ENCODE measurements around the gene UNC79.

UNC79 gene

DNA sequence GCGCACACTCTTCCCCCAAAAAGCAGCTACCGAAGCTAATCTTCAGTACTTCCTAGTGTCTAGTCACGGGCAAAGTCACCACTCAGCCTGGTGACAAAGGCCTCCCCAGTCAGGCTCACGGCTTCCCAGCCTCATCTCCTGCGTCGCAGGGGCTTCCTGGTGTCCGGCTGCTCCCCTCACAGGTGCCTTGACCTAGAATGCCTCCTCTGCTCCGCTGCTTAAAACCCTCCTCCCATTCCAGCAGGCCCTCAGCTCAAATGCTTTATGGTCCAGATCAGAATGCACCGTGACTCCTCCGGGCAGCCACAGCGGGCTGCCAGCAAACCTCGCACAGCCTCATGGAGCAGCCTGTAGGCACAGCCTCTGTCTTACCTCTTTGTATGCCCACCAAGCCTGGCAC is 304.5 kb downstream of the UNC79 start:
- TF ChIP-seq, protein P1, sequence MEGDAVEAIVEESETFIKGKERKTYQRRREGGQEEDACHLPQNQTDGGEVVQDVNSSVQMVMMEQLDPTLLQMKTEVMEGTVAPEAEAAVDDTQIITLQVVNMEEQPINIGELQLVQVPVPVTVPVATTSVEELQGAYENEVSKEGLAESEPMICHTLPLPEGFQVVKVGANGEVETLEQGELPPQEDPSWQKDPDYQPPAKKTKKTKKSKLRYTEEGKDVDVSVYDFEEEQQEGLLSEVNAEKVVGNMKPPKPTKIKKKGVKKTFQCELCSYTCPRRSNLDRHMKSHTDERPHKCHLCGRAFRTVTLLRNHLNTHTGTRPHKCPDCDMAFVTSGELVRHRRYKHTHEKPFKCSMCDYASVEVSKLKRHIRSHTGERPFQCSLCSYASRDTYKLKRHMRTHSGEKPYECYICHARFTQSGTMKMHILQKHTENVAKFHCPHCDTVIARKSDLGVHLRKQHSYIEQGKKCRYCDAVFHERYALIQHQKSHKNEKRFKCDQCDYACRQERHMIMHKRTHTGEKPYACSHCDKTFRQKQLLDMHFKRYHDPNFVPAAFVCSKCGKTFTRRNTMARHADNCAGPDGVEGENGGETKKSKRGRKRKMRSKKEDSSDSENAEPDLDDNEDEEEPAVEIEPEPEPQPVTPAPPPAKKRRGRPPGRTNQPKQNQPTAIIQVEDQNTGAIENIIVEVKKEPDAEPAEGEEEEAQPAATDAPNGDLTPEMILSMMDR (conservative IDR thresholded peaks at IDR 0.05; ENCODE audit: low read depth, low read length) = no peak
- no peak for DNase-seq (ENCODE audit: low read depth)
- H3K4me3 ChIP-seq (ENCODE audit: low read depth, low read length) = no peak overlapping the region

DNA sequence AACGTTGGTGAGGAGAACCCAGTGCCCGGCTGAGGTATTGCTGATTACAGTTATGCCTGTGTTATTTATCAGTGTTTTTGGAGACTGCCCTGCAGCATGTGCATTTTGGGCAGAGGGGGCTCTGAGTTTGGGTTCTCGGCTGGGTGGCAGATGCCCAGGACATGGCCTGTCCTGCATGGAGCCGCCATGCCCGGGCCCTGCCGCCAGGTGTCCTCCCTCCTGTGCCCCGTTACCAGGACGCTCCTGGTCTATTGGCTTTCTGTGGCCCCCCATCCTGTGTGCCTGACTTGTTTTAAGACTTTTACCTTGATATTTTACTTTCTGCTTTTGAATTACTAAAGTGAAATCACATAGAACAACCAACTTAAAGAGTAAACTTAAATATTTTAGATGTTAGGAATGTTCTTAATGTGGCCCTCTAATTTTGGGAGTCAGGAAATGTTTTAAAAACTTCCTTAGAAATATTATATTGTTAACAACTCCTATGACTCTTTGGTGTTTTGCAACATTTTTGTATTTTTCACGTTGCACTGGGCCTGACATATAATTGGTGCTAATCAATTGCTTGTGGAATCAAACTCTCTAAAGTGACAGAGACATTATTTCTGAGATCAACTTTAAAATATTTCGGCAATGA is 305.8 kb downstream of the UNC79 start:
- no peak for DNase-seq (ENCODE audit: low read depth)
- TF ChIP-seq, protein P1 (conservative IDR thresholded peaks at IDR 0.05; ENCODE audit: low read depth, low read length) = no peak
- H3K4me3 ChIP-seq (ENCODE audit: low read depth, low read length) = no peak overlapping the region

DNA sequence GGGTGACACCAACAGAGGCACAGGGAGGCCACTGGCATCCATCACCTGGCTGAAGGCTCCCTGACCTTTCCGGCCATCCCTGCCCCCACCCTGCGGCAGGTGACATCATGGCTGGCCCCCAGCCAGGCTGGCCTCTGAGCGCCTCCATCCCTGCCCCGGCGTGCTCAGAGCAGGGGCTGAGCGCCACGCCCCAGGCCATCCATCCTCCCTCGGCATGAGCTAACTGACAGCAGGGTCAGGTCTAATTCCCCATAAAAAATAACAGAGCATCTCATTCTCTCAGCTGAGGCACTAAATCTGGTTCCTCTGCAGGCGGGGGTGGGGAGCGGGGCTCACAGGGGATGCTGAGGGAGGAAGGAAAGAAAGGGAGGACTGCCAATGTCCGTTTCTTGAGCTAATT is 306.9 kb downstream of the UNC79 start:
- DNase-seq (ENCODE audit: low read depth) = no peak
- TF ChIP-seq, protein P1 (conservative IDR thresholded peaks at IDR 0.05; ENCODE audit: low read depth, low read length) = no peak
- no peak overlapping the region for H3K4me3 ChIP-seq (ENCODE audit: low read depth, low read length)

DNA sequence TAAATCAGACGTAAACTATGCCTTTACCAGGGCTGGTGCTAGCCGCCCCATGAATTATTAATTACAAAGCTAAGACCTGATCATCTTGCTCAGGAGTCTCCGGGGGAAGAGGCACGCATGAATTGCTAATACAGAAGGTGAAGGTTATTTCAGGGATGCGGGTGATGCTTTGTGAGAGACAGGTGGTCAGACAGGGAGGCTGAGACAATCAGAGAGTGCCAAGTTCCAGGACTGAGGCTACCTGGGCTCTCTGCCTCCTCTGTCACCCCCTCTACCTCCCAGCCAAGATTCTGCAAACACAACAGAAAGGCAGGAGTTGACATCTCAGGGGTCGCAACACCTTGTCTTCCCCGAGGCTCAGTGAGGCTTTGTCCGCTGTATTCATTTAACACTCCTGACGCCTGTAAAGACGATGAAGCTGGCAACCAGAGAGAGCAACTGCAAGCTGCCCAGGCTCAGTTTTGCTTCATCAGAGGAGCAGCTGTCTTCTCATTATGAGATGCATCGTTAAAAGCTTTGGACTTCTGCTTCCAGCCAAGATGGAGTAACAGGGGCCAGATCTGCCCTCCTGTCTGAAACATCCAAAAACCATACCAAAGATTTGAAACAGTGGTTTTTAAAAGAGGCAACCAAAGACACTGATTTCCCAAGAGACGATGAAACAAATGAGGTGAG is 311.0 kb downstream of the UNC79 start:
- TF ChIP-seq, protein P1 (conservative IDR thresholded peaks at IDR 0.05; ENCODE audit: low read depth, low read length) = no peak
- no peak overlapping the region for H3K4me3 ChIP-seq (ENCODE audit: low read depth, low read length)
- no peak for DNase-seq (ENCODE audit: low read depth)

DNA sequence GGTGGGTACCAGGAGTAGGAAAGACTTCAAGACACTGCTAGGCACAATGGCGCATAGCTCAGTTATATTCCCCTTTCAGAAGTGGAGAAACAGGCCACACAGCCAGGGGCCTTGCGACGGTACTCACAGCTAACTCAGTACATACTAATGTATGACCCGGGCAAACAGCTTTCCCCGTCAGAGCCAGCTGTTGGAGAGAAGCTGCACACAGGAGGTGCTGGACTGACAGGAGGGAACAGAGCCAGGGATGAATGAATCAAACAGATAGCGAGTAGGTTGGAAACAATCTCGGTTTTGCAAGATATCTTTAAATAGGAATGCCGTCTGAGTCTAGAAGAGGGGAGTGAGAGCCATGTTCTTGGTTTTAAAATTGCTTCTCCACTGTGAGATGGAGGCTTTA is 312.0 kb downstream of the UNC79 start:
- no peak overlapping the region for H3K4me3 ChIP-seq (ENCODE audit: low read depth, low read length)
- no peak for DNase-seq (ENCODE audit: low read depth)
- TF ChIP-seq, protein P1 (conservative IDR thresholded peaks at IDR 0.05; ENCODE audit: low read depth, low read length) = no peak

DNA sequence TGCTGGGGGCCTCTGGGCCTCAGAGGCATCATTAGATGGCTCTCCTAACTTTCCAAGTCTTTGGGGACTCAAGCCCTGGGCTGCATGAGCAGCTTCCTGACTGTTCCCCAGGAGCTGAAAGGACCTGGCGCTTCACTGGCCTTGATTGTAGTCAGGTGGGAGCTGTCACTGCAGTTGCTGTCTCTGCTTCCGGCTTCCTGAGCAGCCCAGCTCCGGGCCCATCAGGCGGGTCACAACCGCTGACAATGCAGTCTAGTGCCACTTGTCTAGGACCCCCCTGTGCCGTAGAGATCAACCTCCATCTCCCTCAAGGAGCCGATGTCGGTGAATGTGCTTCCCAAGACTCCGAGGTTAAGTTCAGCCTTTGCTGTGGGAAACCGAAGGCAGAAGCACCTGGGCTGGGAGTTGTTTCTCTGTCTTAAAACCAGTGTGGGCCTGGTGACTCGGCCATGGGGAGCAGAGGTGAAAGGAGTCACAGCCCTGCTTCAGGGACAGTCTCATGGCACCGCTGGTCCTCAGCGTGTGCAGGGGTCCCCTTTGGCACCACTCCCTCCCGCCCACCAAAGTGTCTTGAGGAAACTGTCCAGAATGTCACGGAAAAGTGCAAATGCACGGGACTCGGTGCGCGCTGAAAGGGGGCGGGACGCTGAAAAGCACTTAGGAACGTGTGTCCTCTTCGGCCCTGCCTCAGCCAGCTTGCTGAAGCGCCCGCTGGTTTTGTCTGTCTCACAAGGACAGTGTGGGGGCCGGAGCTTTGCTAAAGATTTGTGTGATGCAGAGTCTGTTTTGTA is 312.7 kb downstream of the UNC79 start:
- no peak for DNase-seq (ENCODE audit: low read depth)
- H3K4me3 ChIP-seq (ENCODE audit: low read depth, low read length) = no peak overlapping the region
- TF ChIP-seq, protein P1 (conservative IDR thresholded peaks at IDR 0.05; ENCODE audit: low read depth, low read length) = no peak
